ENCODE data around the gene NAPA.
A peak's percentile ranks its signal among the peaks of the same experiment; 100 is the strongest.

NAPA gene

GRCh38 chr19:47450478-47450877 lies 64.4 kb downstream of the NAPA start:
- DNase-seq: no peak

- DNase-seq: no peak
These were observed 66.5 kb downstream of the NAPA start for GRCh38 chr19:47448360-47448727.

- peak; percentile 28 for DNase-seq
These were observed 67.1 kb downstream of the NAPA start for GRCh38 chr19:47447470-47448359.

- no peak for DNase-seq
These were observed 68.1 kb downstream of the NAPA start for GRCh38 chr19:47446534-47447469.

GRCh38 chr19:47445937-47446402 lies 68.9 kb downstream of the NAPA start:
- no peak for DNase-seq

- no peak for DNase-seq
These were observed 69.3 kb downstream of the NAPA start for GRCh38 chr19:47445527-47445926.

- no peak for DNase-seq
These were observed 70.5 kb downstream of the NAPA start for GRCh38 chr19:47444388-47444821.

- no peak for DNase-seq
These were observed 71.5 kb downstream of the NAPA start for GRCh38 chr19:47443331-47443730.

- no peak for DNase-seq
These were observed 76.1 kb downstream of the NAPA start for GRCh38 chr19:47438793-47439220.
